HepG2 (cell line): ENCODE measurements around the gene GNB3. TPM values are rescaled to one million over a fixed set of nuclear protein-coding genes. Genes with fewer than 3 reads are reported as not detected.

Experiments
- CREM ChIP-seq, 2 experiments: sonication (generic) in 1 of 2; formaldehyde crosslinking in 1 of 2; IDR thresholded peaks; 2 replicates each; pipeline versions ENCODE4 v1.4.0 to v1.6.1; 2016 to 2020; ENCODE audit warnings: antibody characterized with exemption in 1 of 2, mild to moderate bottlenecking in 1 of 2, missing genetic modification reagents in 1 of 2
- DR1 ChIP-seq: sonication (generic); formaldehyde crosslinking; IDR thresholded peaks from 2 replicates; pipeline ENCODE4 v1.8.0; 2021; ENCODE audit warnings: mild to moderate bottlenecking, missing genetic modification reagents, inconsistent platforms
- IKZF4 ChIP-seq: sonication (generic); formaldehyde crosslinking; IDR thresholded peaks from 2 replicates; pipeline ENCODE4 v1.5.1; 2020; ENCODE audit warnings: borderline replicate concordance, mild to moderate bottlenecking, low read depth, missing genetic modification reagents; ENCODE audit errors: not compliant biosample characterization
- KDM3A ChIP-seq: IDR thresholded peaks from 2 replicates; pipeline ENCODE4 v1.6.1; 2018; ENCODE audit warnings: low read depth, missing compliant biosample characterization
- MEF2D ChIP-seq: sonication (generic); formaldehyde crosslinking; IDR thresholded peaks from 2 replicates; pipeline ENCODE4 v1.5.1; 2020; ENCODE audit warnings: mild to moderate bottlenecking, missing genetic modification reagents
- NPAS2 ChIP-seq: sonication (generic); formaldehyde crosslinking; IDR thresholded peaks from 2 replicates; pipeline ENCODE4 v1.8.0; 2022; ENCODE audit warnings: mild to moderate bottlenecking, missing genetic modification reagents, borderline replicate concordance
- NR2F2 ChIP-seq: IDR thresholded peaks from 2 replicates; pipeline ENCODE4 v1.6.1; 2012; ENCODE audit warnings: low read depth, inconsistent platforms, borderline replicate concordance
- RNF2 ChIP-seq: fragments of 450-650 bp; conservative IDR thresholded peaks from 2 replicates; pipeline ENCODE4 v1.6.1; 2016; ENCODE audit warnings: low read depth
- SMYD3 ChIP-seq: sonication (generic); formaldehyde crosslinking; IDR thresholded peaks from 2 replicates; pipeline ENCODE4 v1.8.1; 2023; ENCODE audit warnings: mild to moderate bottlenecking, missing genetic modification reagents
- SNAI1 ChIP-seq: sonication (generic); formaldehyde crosslinking; IDR thresholded peaks from 2 replicates; pipeline ENCODE4 v1.5.0; 2020; ENCODE audit warnings: mild to moderate bottlenecking, missing genetic modification reagents, borderline replicate concordance
- SP1 ChIP-seq, 2 experiments: fragments of 450-650 bp in 1 of 2; sonication (generic) in 1 of 2; formaldehyde crosslinking in 1 of 2; IDR thresholded peaks; 2 replicates each; pipeline versions ENCODE4 v1.4.0 to v1.6.1; 2016 to 2020; ENCODE audit warnings: missing genetic modification reagents in 1 of 2
- ZMAT3 ChIP-seq: sonication (generic); formaldehyde crosslinking; conservative IDR thresholded peaks from 2 replicates; pipeline ENCODE4 v1.7.0; 2021; ENCODE audit warnings: missing genetic modification reagents
- ZNF136 ChIP-seq: sonication (generic); formaldehyde crosslinking; IDR thresholded peaks from 2 replicates; pipeline ENCODE4 v1.8.1; 2022; ENCODE audit warnings: low read depth, mild to moderate bottlenecking, moderate library complexity, missing genetic modification reagents
- ZNF207 ChIP-seq: fragments of 450-650 bp; IDR thresholded peaks from 2 replicates; pipeline ENCODE4 v1.6.1; 2016; ENCODE audit warnings: antibody characterized with exemption, borderline replicate concordance
- ZNF251 ChIP-seq: sonication (generic); formaldehyde crosslinking; IDR thresholded peaks from 2 replicates; pipeline ENCODE4 v1.9.0; 2021; ENCODE audit warnings: mild to moderate bottlenecking, missing genetic modification reagents
- ZNF337 ChIP-seq: sonication (generic); formaldehyde crosslinking; IDR thresholded peaks from 2 replicates; pipeline ENCODE4 v1.5.1; 2020; ENCODE audit warnings: missing genetic modification reagents, low read depth, mild to moderate bottlenecking, borderline replicate concordance
- ZNF343 ChIP-seq: sonication (generic); formaldehyde crosslinking; IDR thresholded peaks from 2 replicates; pipeline ENCODE4 v1.4.0; 2020; ENCODE audit warnings: mild to moderate bottlenecking, missing genetic modification reagents
- ZNF747 ChIP-seq: sonication (generic); formaldehyde crosslinking; IDR thresholded peaks from 2 replicates; pipeline ENCODE4 v1.8.1; 2023; ENCODE audit warnings: missing genetic modification reagents, mild to moderate bottlenecking, borderline replicate concordance
- ZNF788 ChIP-seq: sonication (generic); formaldehyde crosslinking; IDR thresholded peaks from 2 replicates; pipeline ENCODE4 v1.5.0; 2020; ENCODE audit warnings: mild to moderate bottlenecking, missing genetic modification reagents, borderline replicate concordance
- ZNF792 ChIP-seq: IDR thresholded peaks from 2 replicates; pipeline ENCODE4 v1.6.1; 2016
- polyA plus RNA-seq, 8 experiments: library from polyadenylated mRNA; depleted of rRNA in 3 of 8; stranded (reverse) in 7 of 8; unstranded in 1 of 8; fragments of >200 nt; fragmentation: Illumina TruSeq in 4 of 8; extraction: Trizol in 4 of 8; gene quantifications; 2 replicates each; pipeline versions ENCODE4 v1.2.1 to v1.2.3, GENCODE V29; 2011 to 2016; ENCODE audit warnings: low read depth in 4 of 8, missing spikeins in 1 of 8, mixed read lengths in 1 of 8; ENCODE audit not compliant: insufficient read depth in 1 of 8
- total RNA-seq, 5 experiments: library from RNA; depleted of rRNA; stranded (reverse); fragments of >200 nt; fragmentation: Illumina TruSeq; extraction: Trizol; gene quantifications; 2 replicates each; pipeline ENCODE4 v1.2.3, GENCODE V29; 2016; ENCODE audit warnings: low read depth in 1 of 5
- TF ChIP-seq, protein P1 (sequence below): sonication (generic); formaldehyde crosslinking; IDR thresholded peaks from 2 replicates; pipeline ENCODE4 v1.4.0; 2020; ENCODE audit warnings: mild to moderate bottlenecking, missing genetic modification reagents
- TF ChIP-seq, protein P2 (sequence below): IDR thresholded peaks from 2 replicates; pipeline ENCODE4 v1.6.1; 2018; ENCODE audit warnings: missing genetic modification reagents
- TF ChIP-seq, protein P3 (sequence below): IDR thresholded peaks from 2 replicates; pipeline ENCODE4 v1.6.1; 2012; ENCODE audit warnings: inconsistent platforms
- TF ChIP-seq, protein P4 (sequence below): sonication (generic); formaldehyde crosslinking; IDR thresholded peaks from 2 replicates; pipeline ENCODE4 v1.5.0; 2020; ENCODE audit warnings: missing genetic modification reagents

Gene GNB3
- total and polyA plus RNA-seq, 2 of the 13 experiments (the other 11 are each of a cell fraction or from before 2014, with no cell fraction given) = 1.3 to 3.6 TPM

DNA sequence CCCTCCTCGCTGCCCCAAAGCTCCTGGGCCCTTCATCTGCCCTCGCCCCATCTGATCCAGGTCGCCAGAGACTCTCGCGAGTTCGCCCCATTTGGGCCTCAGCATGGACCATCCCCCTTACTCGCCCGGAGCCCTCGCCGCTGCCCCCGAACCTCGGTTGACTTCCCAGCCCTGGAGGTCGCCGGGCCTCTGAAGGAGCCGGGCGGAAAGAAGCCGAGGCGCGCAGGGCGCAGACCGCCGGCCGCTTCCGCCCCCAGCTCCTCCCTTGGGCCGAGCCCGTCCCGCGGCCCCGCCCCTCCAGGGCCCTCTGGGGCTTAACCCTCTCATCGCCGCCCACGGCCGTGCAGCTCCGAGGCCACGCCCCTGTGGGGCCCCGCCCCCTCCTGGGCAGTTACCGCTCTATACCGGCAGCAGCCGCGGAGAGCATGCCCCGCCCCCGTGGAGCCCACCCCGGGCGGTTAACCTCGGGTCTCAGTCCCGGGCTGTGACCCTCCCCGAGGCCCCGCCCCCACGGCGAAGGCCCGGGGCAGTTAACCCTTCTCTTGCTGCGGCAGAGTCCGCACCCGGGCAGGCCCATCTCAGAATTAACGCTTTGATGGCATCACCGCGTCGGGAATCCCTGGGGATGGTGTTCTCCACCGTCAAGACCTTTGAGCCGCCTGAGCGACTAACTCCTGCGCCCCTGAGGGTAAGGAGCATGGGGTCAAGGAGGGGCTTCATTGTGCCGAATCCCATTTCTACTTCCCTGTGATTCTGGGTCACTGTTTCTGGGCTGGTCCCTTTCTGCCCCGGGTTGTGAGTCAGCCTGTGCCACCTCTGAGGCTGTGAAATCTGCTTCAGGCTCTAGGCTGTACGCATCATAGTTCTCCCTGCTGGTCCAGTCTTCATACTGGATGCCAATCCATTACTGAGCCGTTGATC is 32.6 kb downstream of the GNB3 start, which contains the start of gene SPSB2 (continued):
- TF ChIP-seq DR1 (CRISPR knock-in tag) (no peak), NR2F2 (no peak), ZNF343 (CRISPR knock-in tag) (no peak), ZNF337 (CRISPR knock-in tag) (0 out of 2 replicates have a peak, but pooled peaks have one; percentile 25), SNAI1 (CRISPR knock-in tag) (peak; percentile 9), CREM (IDR thresholded peaks at IDR 0.05) (peak; percentile 46; the same call in 1 of the 2 replicates), CREM (CRISPR knock-in tag; IDR thresholded peaks at IDR 0.05) (no peak), KDM3A (CRISPR knock-in tag) (peak; percentile 33; the same call in 1 of the 2 replicates), ZNF747 (CRISPR knock-in tag) (no peak), NPAS2 (no peak), ZNF207 (no peak), IKZF4 (CRISPR knock-in tag) (peak; percentile 63), ZNF788 (CRISPR knock-in tag) (peak; percentile 26; the same call in 1 of the 2 replicates), ZNF251 (CRISPR knock-in tag) (no peak), MEF2D (CRISPR knock-in tag) (peak; percentile 53), SMYD3 (CRISPR knock-in tag) (no peak), SP1 (IDR thresholded peaks at IDR 0.05) (peak; percentile 63; the same call in 1 of the 2 replicates), SP1 (CRISPR knock-in tag; IDR thresholded peaks at IDR 0.05) (peak; percentile 98), ZNF136 (CRISPR knock-in tag) (no peak), ZMAT3 (CRISPR knock-in tag) (peak; percentile 69; the same call in 1 of the 2 replicates), RNF2 (no peak), ZNF792 (peak; percentile 24; the same call in 1 of the 2 replicates)
- TF ChIP-seq, protein P1, sequence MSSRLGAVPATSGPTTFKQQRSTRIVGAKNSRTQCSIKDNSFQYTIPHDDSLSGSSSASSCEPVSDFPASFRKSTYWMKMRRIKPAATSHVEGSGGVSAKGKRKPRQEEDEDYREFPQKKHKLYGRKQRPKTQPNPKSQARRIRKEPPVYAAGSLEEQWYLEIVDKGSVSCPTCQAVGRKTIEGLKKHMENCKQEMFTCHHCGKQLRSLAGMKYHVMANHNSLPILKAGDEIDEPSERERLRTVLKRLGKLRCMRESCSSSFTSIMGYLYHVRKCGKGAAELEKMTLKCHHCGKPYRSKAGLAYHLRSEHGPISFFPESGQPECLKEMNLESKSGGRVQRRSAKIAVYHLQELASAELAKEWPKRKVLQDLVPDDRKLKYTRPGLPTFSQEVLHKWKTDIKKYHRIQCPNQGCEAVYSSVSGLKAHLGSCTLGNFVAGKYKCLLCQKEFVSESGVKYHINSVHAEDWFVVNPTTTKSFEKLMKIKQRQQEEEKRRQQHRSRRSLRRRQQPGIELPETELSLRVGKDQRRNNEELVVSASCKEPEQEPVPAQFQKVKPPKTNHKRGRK = no peak
- TF ChIP-seq, protein P2, sequence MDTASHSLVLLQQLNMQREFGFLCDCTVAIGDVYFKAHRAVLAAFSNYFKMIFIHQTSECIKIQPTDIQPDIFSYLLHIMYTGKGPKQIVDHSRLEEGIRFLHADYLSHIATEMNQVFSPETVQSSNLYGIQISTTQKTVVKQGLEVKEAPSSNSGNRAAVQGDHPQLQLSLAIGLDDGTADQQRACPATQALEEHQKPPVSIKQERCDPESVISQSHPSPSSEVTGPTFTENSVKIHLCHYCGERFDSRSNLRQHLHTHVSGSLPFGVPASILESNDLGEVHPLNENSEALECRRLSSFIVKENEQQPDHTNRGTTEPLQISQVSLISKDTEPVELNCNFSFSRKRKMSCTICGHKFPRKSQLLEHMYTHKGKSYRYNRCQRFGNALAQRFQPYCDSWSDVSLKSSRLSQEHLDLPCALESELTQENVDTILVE = peak; percentile 66; the same call in 1 of the 2 replicates
- TF ChIP-seq, protein P3, sequence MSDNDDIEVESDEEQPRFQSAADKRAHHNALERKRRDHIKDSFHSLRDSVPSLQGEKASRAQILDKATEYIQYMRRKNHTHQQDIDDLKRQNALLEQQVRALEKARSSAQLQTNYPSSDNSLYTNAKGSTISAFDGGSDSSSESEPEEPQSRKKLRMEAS = peak; percentile 48; the same call in 1 of the 2 replicates
- TF ChIP-seq, protein P4, sequence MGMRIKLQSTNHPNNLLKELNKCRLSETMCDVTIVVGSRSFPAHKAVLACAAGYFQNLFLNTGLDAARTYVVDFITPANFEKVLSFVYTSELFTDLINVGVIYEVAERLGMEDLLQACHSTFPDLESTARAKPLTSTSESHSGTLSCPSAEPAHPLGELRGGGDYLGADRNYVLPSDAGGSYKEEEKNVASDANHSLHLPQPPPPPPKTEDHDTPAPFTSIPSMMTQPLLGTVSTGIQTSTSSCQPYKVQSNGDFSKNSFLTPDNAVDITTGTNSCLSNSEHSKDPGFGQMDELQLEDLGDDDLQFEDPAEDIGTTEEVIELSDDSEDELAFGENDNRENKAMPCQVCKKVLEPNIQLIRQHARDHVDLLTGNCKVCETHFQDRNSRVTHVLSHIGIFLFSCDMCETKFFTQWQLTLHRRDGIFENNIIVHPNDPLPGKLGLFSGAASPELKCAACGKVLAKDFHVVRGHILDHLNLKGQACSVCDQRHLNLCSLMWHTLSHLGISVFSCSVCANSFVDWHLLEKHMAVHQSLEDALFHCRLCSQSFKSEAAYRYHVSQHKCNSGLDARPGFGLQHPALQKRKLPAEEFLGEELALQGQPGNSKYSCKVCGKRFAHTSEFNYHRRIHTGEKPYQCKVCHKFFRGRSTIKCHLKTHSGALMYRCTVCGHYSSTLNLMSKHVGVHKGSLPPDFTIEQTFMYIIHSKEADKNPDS (CRISPR knock-in tag) = no peak
